Upper lobe of right lung (tissue), 1 donor: Measurements from ENCODE around the gene MTHFD1L. TPM values are rescaled to one million over a fixed set of nuclear protein-coding genes. Genes with fewer than 3 reads are reported as not detected.
"Not testable (repeated sequence)": the region's sequence is repeated elsewhere in the genome, so short reads cannot be mapped to it uniquely, and the experiment has no call there.

ENCODE experiments used
- ATAC-seq: fragments of 200-7000 bp; cut with Tn5 transposase; one replicate; pipeline ENCODE4 v1.9.1; 2020; ENCODE audit warnings: mild to moderate bottlenecking, moderate library complexity
- DNase-seq: peaks from one replicate; pipeline ENCODE4 v3.0.0-alpha.2; 2020
- H3K27ac ChIP-seq: fragments of 200-600 bp; one replicate; pipeline ENCODE4 v1.8.0; 2022
- H3K27me3 ChIP-seq: fragments of 200-600 bp; one replicate; pipeline ENCODE4 v1.8.0; 2022; ENCODE audit warnings: mild to moderate bottlenecking
- H3K36me3 ChIP-seq: fragments of 200-600 bp; one replicate; pipeline ENCODE4 v1.8.0; 2022
- H3K4me1 ChIP-seq: fragments of 200-600 bp; one replicate; pipeline ENCODE4 v1.8.0; 2022
- H3K4me3 ChIP-seq: fragments of 200-600 bp; one replicate; pipeline ENCODE4 v1.8.0; 2022; ENCODE audit warnings: mild to moderate bottlenecking
- H3K9me3 ChIP-seq: fragments of 200-600 bp; one replicate; pipeline ENCODE4 v1.8.0; 2022
- CTCF ChIP-seq: fragments of 200-600 bp; IDR thresholded peaks from one replicate; pipeline ENCODE4 v1.8.0; 2022; ENCODE audit warnings: antibody characterized with exemption
- intact Hi-C: fragments of 100-400 bp; cut with DNase I; formaldehyde crosslinking; loops from one replicate; pipeline ENCODE4 v1.11.0; 2022
- total RNA-seq: library from RNA; stranded (reverse); fragmentation: NEBNext Ultra II Directional; extraction: Animal tissue kit (Norgen Biotek cat#: 25700); gene quantifications from one replicate; pipeline ENCODE4 v1.2.1, GENCODE V29; 2021
- donor health status: DM: no; HTN: yes; CAD: no; lungs with severe emphysema.

Gene MTHFD1L
- total RNA-seq, 1 donor from 2014 or later, result 27.9 TPM

GRCh38 chr6:151032034-151032433 is 166.5 kb downstream of the MTHFD1L start:
- TF ChIP-seq CTCF, result no peak
- ATAC-seq (no peak), DNase-seq (no peak)
- H3K36me3 ChIP-seq, result peaks cover 10% of the 10 kb centered on the region
- intact Hi-C loops, result no loop called here
- H3K27me3 ChIP-seq, result no peaks in the 10 kb centered on the region
- H3K4me3 ChIP-seq, result no peak overlapping the region
- no peak overlapping the region for H3K27ac ChIP-seq
- no peaks in the 10 kb centered on the region for H3K4me1 ChIP-seq
- no peaks in the 10 kb centered on the region for H3K9me3 ChIP-seq

GRCh38 chr6:151034825-151035781 is 169.6 kb downstream of the MTHFD1L start:
- TF ChIP-seq CTCF, result no peak
- DNase-seq, result no peak
- Histone ChIP-seq H3K9me3 (no peaks in the 10 kb centered on the region), H3K4me1 (no peaks in the 10 kb centered on the region), H3K27ac (no peak overlapping the region), H3K4me3 (no peak overlapping the region), H3K27me3 (no peaks in the 10 kb centered on the region), H3K36me3 (peaks cover 15% of the 10 kb centered on the region)
- intact Hi-C loops, result no loop called here
- no peak for ATAC-seq

- ATAC-seq, H3K4me1 ChIP-seq, H3K4me3 ChIP-seq, DNase-seq, H3K27me3 ChIP-seq, H3K9me3 ChIP-seq, intact Hi-C loops: not testable (repeated sequence)
- H3K36me3 ChIP-seq, result peaks cover 15% of the 10 kb centered on the region
- peak overlapping the region; percentile 17 for H3K27ac ChIP-seq
Observed at GRCh38 chr6:151036211-151036721, 170.8 kb downstream of the MTHFD1L start.

GRCh38 chr6:151036869-151037680 is 171.6 kb downstream of the MTHFD1L start:
- DNase-seq (no peak), ATAC-seq (no peak)
- H3K9me3 ChIP-seq, result no peaks in the 10 kb centered on the region
- H3K36me3 ChIP-seq, result peaks cover 15% of the 10 kb centered on the region
- H3K4me1 ChIP-seq, result peaks cover 7% of the 10 kb centered on the region
- no peak overlapping the region for H3K4me3 ChIP-seq
- no peak for TF ChIP-seq CTCF
- H3K27ac ChIP-seq, result peak overlapping the region; percentile 17
- intact Hi-C loops, result no loop called here
- no peaks in the 10 kb centered on the region for H3K27me3 ChIP-seq

GRCh38 chr6:151038616-151039015 is 173.1 kb downstream of the MTHFD1L start:
- intact Hi-C loops, result no loop called here
- no peak for DNase-seq
- peaks cover 7% of the 10 kb centered on the region for H3K4me1 ChIP-seq
- no peaks in the 10 kb centered on the region for H3K27me3 ChIP-seq
- no peak for TF ChIP-seq CTCF
- H3K36me3 ChIP-seq, result peaks cover 15% of the 10 kb centered on the region
- no peaks in the 10 kb centered on the region for H3K9me3 ChIP-seq
- ATAC-seq, result no peak
- H3K4me3 ChIP-seq, result no peak overlapping the region
- no peak overlapping the region for H3K27ac ChIP-seq
